GM21619 (cell line): ENCODE measurements around the gene DSC1.
A peak's percentile ranks its signal among the peaks of the same experiment; 100 is the strongest.
"Not testable (repeated sequence)": the region's sequence is repeated elsewhere in the genome, so short reads cannot be mapped to it uniquely, and the experiment has no call there.

ENCODE experiments used
- ATAC-seq: cut with Tn5 transposase; IDR thresholded peaks from one replicate; pipeline ENCODE4 v1.9.1; 2021; ENCODE audit not compliant: unreplicated experiment

Gene DSC1

GRCh38 chr18:31162825-31163435 lies at the start of gene DSC1:
DSC1 (minus strand) TSS chr18:31162856; CDS start chr18:31162594, 262 bp downstream.
- ATAC-seq: no peak

GRCh38 chr18:31211047-31211446 lies 48.4 kb upstream of the DSC1 start:
- no peak for ATAC-seq

- no peak for ATAC-seq
Measured at GRCh38 chr18:31209041-31209440, 46.4 kb upstream of the DSC1 start.

GRCh38 chr18:31207391-31207790 lies 44.7 kb upstream of the DSC1 start:
- no peak for ATAC-seq

- ATAC-seq: peak; percentile 96
Measured at GRCh38 chr18:31206787-31207381, 44.2 kb upstream of the DSC1 start.

DNA sequence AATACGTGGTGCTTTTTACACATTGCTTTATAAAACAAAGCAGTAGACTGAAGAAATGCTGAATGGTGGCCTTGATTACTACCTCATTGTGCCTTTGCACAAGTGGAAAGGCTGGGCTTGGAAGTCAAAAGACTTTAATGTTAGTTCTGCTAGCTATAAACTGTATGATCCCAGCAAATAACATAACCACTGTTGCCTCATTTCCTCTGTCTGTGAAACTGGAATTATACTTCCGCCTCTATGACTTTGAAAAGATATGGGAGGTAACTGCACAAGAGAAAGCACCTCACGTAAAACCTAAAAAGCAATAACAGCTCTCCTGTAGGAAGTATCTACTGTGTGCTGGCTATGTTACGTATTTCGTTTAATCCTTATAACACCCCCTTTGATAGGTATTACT lies 43.4 kb upstream of the DSC1 start:
- no peak for ATAC-seq

GRCh38 chr18:31205273-31205672 lies 42.6 kb upstream of the DSC1 start:
- no peak for ATAC-seq

DNA sequence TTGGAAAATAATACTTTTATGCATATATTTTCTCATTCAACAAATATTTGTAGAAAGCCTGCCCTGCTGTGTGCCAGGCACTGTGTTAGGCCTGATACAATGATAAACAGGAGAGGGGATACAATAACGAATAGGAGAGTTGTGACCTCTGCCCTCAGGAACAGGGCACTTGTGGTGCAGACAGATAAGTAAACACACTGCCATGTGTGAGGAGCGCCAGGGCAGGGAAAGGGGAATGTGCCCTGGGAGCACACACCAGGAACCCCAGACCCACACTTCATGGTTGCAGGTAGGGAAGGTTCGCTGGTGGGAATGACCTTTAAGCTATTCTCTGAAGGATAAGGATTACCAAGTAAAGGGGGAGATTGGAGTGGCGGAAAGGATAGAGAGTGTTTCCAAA lies 42.2 kb upstream of the DSC1 start:
- no peak for ATAC-seq

GRCh38 chr18:31204166-31204565 lies 41.5 kb upstream of the DSC1 start:
- ATAC-seq: no peak

GRCh38 chr18:31203794-31204148 lies 41.1 kb upstream of the DSC1 start:
- no peak for ATAC-seq

- ATAC-seq: no peak
Measured at GRCh38 chr18:31203096-31203793, 40.6 kb upstream of the DSC1 start.

DNA sequence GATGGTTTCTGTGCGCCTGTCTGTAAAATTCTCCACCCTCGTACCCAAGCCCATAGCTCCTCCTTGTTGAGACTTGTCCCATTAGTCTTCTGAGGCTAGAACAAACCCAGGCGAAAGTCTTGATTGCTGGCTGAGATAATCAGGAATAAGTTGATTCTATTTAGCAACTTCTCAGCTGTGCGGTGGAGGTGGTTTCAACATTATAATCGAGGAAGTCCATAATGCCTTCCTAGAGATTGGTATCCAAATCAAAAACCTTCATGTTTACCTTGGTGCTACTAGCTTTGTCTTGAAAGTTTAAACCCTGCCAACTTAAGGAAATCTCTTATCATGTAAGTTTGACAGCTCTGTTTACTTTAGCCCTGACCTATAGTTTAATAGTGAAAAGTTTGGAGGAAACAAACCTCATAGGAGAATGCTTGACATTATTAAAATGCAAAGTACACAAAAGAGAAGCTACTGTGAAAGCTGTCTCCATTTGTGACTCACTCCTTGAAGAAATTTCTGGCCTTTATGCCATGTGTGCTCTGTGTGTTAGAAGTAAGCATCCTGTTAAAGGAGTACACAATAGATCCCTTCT lies 36.6 kb upstream of the DSC1 start:
- ATAC-seq: no peak

DNA sequence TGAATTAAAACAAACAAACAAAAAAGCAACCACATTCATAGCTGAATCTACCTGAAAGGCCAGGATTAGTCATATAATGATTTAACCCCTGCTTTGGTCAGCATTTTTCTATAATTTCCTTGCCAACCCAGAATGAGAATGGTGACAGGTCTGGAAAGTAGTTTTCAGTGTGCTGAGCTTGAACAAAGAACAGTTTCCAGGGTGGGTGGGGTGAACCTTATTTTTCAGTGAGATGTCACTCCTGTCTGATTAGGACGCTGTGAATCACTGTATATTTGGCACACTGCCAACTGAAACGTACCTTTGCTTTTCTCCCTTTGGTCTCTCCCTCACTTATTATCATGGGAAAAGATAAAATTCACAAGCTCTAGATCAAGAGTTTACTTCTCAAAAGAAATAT lies 35.0 kb upstream of the DSC1 start:
- no peak for ATAC-seq

- ATAC-seq: no peak
Measured at GRCh38 chr18:31195063-31195462, 32.4 kb upstream of the DSC1 start.

GRCh38 chr18:31192086-31192776 lies 29.6 kb upstream of the DSC1 start:
- ATAC-seq: no peak

- ATAC-seq: no peak
Measured at GRCh38 chr18:31190919-31191318, 28.3 kb upstream of the DSC1 start.

- ATAC-seq: no peak
Measured at GRCh38 chr18:31189757-31190156, 27.1 kb upstream of the DSC1 start.

- ATAC-seq: no peak
Measured at GRCh38 chr18:31185186-31185950, 22.7 kb upstream of the DSC1 start.

DNA sequence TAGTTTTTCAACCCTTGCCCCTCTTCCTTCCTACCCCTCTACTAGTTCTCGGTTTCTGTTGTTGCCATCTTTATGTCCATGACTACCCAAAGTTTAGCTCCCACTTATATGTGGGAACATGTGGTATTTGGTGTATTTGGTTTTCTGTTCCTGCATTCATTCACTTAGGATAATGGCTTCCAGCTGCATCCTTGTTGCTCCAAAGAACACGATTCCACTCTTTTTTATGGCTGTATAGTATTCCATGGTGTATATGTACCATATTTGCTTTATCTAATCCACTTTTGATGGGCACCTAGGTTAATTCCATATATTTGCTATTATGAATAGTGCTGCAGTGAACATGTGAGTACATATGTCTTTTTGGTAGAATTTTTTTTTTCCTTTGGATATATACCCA lies 20.6 kb upstream of the DSC1 start:
- ATAC-seq: no peak

DNA sequence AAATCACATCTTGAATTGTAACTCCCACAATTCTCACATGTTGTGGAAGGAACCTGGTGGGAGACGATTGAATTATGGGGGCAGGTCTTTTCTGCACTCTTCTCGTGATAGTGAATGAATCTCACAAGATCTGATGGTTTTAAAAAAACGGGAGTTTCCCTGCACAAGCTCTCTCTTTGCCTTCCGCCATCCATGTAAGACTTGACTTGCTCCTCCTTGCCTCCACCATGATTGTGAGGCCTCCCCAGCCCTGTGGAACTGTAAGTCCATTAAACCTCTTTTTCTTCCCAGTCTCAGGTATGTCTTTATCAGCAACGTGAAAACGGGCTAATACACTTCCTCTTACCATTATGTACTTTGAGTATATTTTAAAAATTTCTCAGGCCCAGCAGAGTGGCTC lies 14.7 kb upstream of the DSC1 start:
- ATAC-seq: not testable (repeated sequence)

- ATAC-seq: no peak
Measured at GRCh38 chr18:31176531-31176930, 13.9 kb upstream of the DSC1 start.
